Measurements from ENCODE around the gene AP2A1. TPM values are rescaled to one million over a fixed set of nuclear protein-coding genes. Genes with fewer than 3 reads are reported as not detected.
A peak's percentile ranks its signal among the peaks of the same experiment; 100 is the strongest.

The AP2A1 gene
- total and polyA plus RNA-seq, 2 donors (not counting 3 experiments of a cell fraction or from before 2014, with no cell fraction given) = 108 to 113 TPM

- H3K9me1 ChIP-seq (replicated peaks; ENCODE audit: control insufficient read depth, extremely low read depth, insufficient read depth, low read length) = no peaks in the 10 kb centered on the region
- TSS peak; percentile 35 for BruUV-seq (replicated peaks)
- H3K9me3 ChIP-seq (replicated peaks; ENCODE audit: control insufficient read depth, insufficient read depth, low read length) = no peaks in the 10 kb centered on the region
- H3K4me3 ChIP-seq (replicated peaks in 1 of 3; ENCODE audit: insufficient read depth in 1 of 3, low read depth in 1 of 3, low read length in 3 of 3) = peak overlapping the region; percentile 57 to 88 (median 59)
- peak overlapping the region; percentile 95 for H3K9ac ChIP-seq (replicated peaks; ENCODE audit: extremely low read depth, insufficient read depth, low read length)
- no peaks in the 10 kb centered on the region for H3K36me3 ChIP-seq (ENCODE audit: control insufficient read depth in 2 of 2, extremely low read depth in 1 of 2, insufficient read depth in 2 of 2, low read length in 2 of 2)
- H3K27me3 ChIP-seq (ENCODE audit: control insufficient read depth in 2 of 2, insufficient read depth in 2 of 2, low read length in 2 of 2) = no peaks in the 10 kb centered on the region
- H3K4me1 ChIP-seq (ENCODE audit: control insufficient read depth, extremely low read depth, insufficient read depth, low read length) = peaks cover 23% of the 10 kb centered on the region
- no peak for DNase-seq (ENCODE audit: low read depth, low spot score)
- peak overlapping the region; percentile 80 for H3K4me2 ChIP-seq (ENCODE audit: insufficient read depth, low read length)
- dilution Hi-C loops (cut with MboI; ENCODE audit: extremely low pct_ligation_motif_present, low sequenced_read_pairs) = no loop called here
- no peak for TF ChIP-seq POLR2A (IDR thresholded peaks at IDR 0.05; ENCODE audit: low read depth, low read length)
- TF ChIP-seq JUN (IDR thresholded peaks at IDR 0.05; ENCODE audit: borderline replicate concordance, insufficient read depth, insufficient read length, low read depth) = no peak
- no peak for TF ChIP-seq GATA2 (IDR thresholded peaks at IDR 0.05; ENCODE audit: insufficient read depth, insufficient read length, low read depth, low read length)
- TF ChIP-seq MYC (IDR thresholded peaks at IDR 0.05; ENCODE audit: low read depth, low read length) = no peak
- TF ChIP-seq POLR2AphosphoS5 (IDR thresholded peaks at IDR 0.05; ENCODE audit: insufficient read depth, low read depth, low read length) = no peak
- TF ChIP-seq FOS (IDR thresholded peaks at IDR 0.05; ENCODE audit: borderline replicate concordance, insufficient read depth, low read length) = no peak
- TF ChIP-seq CTCF (IDR thresholded peaks at IDR 0.05; ENCODE audit: extremely low read depth in 1 of 2, insufficient read depth in 1 of 2, low read depth in 1 of 2, low read length in 2 of 2) = no peak
- TF ChIP-seq EZH2 (IDR thresholded peaks at IDR 0.05; ENCODE audit: borderline replicate concordance, low read depth, low read length, severe bottlenecking) = no peak
- no peak for TF ChIP-seq MAX (IDR thresholded peaks at IDR 0.05; ENCODE audit: insufficient read depth, insufficient read length)
- peak overlapping the region; percentile 73 for H2AFZ ChIP-seq (ENCODE audit: low read depth, low read length)
- FAIRE-seq = peak; percentile 15
- H3K27ac ChIP-seq (ENCODE audit: insufficient read depth, low read depth, low read length) = peak overlapping the region; percentile 93
- ChIA-PET POLR2A (no interaction called here), CTCF (interaction anchor here (0.8 to 2.0 kb wide), 4 partner anchors 38 to 136 kb away, joined by 3 to 15 read pairs (median 4); partner anchors contain the start of genes PRMT1 and PTOV1)
- no peaks in the 10 kb centered on the region for H4K20me1 ChIP-seq (replicated peaks; ENCODE audit: control insufficient read depth, extremely low read depth, insufficient read depth, low read length)
- intact Hi-C loops (cut with micrococcal nuclease) = loop anchor here (2.0 kb wide), 1 partner anchor 64 kb away; the partner anchor contains the start of genes AKT1S1 and TBC1D17
- H3K79me2 ChIP-seq (ENCODE audit: control insufficient read depth, insufficient read depth, low read length) = no peaks in the 10 kb centered on the region
Measured at GRCh38 chr19:49812452-49812996, 45.7 kb downstream of the AP2A1 start.
